Measurements from ENCODE around the gene EPB41L1.

EPB41L1 gene

DNA sequence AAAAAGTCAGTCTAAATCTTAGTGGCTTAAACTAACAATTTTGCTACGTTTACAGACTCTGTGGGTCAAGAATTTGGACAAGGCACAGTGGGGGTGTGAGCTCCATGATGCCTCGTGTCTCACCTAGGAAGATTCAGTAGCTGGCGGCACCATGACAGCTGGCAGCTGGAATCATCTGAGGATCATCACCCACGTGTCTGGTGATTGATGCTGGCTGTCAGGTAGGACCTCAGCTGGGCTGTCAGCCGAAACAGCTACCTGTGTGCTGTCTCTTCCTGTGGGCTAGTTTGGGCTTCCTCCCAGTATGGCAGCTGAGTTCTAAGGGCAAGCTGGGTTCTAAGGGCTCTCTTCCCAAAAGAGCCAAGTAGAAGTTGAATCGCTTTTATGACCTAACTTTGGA is 125.2 kb downstream of the EPB41L1 start:
- TF ChIP-seq, protein P1, sequence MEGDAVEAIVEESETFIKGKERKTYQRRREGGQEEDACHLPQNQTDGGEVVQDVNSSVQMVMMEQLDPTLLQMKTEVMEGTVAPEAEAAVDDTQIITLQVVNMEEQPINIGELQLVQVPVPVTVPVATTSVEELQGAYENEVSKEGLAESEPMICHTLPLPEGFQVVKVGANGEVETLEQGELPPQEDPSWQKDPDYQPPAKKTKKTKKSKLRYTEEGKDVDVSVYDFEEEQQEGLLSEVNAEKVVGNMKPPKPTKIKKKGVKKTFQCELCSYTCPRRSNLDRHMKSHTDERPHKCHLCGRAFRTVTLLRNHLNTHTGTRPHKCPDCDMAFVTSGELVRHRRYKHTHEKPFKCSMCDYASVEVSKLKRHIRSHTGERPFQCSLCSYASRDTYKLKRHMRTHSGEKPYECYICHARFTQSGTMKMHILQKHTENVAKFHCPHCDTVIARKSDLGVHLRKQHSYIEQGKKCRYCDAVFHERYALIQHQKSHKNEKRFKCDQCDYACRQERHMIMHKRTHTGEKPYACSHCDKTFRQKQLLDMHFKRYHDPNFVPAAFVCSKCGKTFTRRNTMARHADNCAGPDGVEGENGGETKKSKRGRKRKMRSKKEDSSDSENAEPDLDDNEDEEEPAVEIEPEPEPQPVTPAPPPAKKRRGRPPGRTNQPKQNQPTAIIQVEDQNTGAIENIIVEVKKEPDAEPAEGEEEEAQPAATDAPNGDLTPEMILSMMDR (IDR thresholded peaks at IDR 0.05; ENCODE audit: borderline replicate concordance, control extremely low read depth, extremely low read depth, insufficient read depth, missing control alignments), result no peak
- DNase-seq (ENCODE audit: low spot score), result no peak
- in situ Hi-C loops (cut with MboI; ENCODE audit: low sequenced_read_pairs, unreplicated experiment), result no loop called here

DNA sequence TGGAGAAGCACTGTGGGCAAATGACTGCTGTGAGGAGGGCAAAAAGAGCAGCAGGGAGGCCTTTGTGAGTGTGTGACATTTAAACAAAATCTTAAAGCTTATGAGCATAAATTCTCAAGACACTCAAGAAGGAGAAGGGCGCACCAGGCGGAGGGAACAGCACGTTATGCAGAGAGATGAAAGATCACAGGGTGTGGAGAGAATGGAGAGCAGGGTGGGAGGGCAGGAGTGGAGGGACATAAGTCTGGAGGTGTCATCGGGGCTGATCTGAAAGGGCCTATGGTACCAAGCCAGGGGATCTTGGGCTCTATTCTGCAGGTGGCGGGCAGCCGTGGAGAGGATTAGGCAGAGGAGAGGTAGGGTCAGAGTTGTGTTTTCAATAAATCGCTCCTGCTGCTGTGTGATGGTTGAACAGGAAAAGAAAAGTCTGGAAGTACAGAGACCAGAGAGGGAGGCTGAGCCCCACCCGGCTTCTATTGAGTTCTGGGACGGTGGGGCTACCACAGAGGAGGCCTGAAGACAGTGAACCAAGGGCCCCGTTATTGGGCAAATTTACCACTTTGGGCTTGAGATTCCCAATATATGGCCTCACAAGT is 127.3 kb downstream of the EPB41L1 start:
- peak; percentile 2 for DNase-seq (ENCODE audit: low spot score)
- in situ Hi-C loops (cut with MboI; ENCODE audit: low sequenced_read_pairs, unreplicated experiment), result no loop called here
- TF ChIP-seq, protein P1 (IDR thresholded peaks at IDR 0.05; ENCODE audit: borderline replicate concordance, control extremely low read depth, extremely low read depth, insufficient read depth, missing control alignments), result no peak
